DOHH2 (cell line): ENCODE data around the gene TMEM164.

Experiments
- EZH2phosphoT487 ChIP-seq: fragments of 200-600 bp; sonication (generic); IDR thresholded peaks from 2 replicates; pipeline ENCODE4 v1.6.1; 2017; ENCODE audit warnings: borderline replicate concordance, mild to moderate bottlenecking, antibody characterized with exemption, low read length, moderate library complexity, mixed read lengths
- TF ChIP-seq, protein P1 (sequence below): fragments of 200-600 bp; sonication (generic); IDR thresholded peaks from one replicate; pipeline ENCODE4 v1.5.1; 2014; ENCODE audit warnings: antibody characterized with exemption, mild to moderate bottlenecking, low read depth, low read length; ENCODE audit not compliant: poor library complexity, severe bottlenecking

DNA sequence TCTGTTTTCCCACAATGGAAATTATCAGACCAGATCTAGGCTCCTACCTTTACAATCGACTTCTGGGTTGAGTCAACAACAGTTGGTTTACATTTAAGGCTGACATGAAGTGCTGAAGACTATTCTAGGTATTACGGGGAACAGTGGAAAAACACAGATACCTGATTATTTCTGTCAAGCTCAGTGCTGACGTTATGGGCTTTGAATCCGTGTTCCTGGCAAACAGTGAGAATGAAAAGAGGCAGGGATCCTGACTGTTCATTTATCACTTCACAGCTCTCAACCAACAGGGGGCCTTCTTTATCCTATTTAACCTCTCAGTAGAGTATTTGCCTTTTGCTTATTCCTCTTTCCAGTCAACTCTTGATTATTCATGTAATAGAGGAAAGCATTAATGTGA lies 43.1 kb downstream of the TMEM164 start:
- TF ChIP-seq, protein P1, sequence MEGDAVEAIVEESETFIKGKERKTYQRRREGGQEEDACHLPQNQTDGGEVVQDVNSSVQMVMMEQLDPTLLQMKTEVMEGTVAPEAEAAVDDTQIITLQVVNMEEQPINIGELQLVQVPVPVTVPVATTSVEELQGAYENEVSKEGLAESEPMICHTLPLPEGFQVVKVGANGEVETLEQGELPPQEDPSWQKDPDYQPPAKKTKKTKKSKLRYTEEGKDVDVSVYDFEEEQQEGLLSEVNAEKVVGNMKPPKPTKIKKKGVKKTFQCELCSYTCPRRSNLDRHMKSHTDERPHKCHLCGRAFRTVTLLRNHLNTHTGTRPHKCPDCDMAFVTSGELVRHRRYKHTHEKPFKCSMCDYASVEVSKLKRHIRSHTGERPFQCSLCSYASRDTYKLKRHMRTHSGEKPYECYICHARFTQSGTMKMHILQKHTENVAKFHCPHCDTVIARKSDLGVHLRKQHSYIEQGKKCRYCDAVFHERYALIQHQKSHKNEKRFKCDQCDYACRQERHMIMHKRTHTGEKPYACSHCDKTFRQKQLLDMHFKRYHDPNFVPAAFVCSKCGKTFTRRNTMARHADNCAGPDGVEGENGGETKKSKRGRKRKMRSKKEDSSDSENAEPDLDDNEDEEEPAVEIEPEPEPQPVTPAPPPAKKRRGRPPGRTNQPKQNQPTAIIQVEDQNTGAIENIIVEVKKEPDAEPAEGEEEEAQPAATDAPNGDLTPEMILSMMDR: no peak
- TF ChIP-seq EZH2phosphoT487: no peak
